HK-2 (cell line): ENCODE measurements around the gene ATP2C2.

Experiments used
- DNase-seq: peaks from one replicate; pipeline ENCODE4 v3.0.0-alpha.2; 2018; ENCODE audit not compliant: unreplicated experiment

Gene ATP2C2

GRCh38 chr16:84366208-84366607, 2.1 kb upstream of the ATP2C2 start:
- no peak for DNase-seq

DNA sequence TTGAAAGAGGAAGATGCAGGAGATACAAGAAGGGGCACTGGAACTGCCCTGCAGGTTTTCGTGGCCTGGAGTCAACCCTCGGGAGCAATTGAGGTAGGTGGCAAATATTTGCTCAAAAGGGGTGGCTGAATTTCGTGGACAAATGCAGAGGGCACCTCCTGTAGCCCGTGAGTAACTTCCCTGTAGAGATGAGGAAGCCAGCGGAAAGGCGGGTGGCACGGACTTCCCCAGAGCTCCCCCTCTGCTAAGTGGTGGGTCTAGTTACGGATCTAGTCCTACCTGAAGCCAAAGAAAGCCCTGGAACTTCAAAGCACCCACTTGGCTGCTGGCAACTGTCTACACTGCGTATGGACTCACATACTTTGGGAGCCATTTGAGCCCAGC, 1.0 kb upstream of the ATP2C2 start:
- DNase-seq: no peak

- DNase-seq: no peak
Measured at GRCh38 chr16:84367750-84368307, 509 bp upstream of the ATP2C2 start.

DNA sequence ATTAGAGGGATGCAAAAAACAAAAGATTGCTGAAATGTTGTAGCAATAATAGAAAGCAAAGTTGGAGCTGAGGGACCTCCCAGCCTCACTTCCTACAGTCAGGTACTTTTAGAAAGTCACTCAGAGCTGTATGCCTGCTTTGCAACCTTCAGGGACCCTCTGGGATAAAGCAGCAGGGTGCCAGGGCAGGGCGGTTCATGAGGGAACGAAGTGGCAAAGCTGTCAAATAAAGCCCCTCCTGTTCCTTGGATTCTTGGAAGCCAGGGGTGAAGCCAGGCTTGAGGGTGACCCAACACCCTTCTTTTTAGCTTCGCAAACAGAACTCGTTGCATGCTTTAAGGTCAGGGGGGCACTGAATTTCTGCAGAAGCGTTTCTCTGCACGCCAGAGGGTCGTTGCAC, 767 bp downstream of the ATP2C2 start:
- no peak for DNase-seq

DNA sequence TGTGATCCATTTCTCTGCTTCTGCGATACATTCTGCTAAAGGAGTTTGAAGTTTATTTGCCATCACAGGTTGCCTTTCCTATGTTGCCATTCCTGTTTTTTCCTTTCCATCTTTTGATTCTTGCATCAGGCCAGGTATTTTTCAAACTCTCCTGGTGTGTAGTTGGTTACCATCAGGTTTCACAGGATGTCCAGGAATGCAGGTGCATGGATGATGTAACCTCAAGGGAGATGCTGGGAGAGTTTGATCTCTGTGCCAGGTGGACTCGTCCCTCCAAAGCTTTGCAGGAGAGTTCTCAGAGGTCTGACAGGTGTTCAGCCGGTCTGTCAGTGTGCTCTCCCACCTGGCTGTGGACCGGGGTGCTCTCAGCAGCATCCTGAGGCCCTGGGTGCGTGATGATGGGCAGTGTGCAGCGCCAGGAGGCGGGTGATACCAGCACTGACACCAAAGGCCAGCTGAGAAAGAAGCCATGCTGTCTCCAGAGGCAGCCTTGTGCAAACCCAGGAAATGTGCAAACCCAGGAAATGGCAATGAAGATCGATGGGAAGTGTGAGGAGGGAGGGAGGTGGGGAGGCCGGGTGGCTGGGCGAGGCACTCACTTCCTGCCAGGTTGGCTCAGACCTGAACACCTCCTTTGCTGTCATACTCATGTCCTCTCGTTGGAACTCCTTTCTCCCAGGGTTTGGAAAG, 1.7 kb downstream of the ATP2C2 start:
- DNase-seq: no peak

DNA sequence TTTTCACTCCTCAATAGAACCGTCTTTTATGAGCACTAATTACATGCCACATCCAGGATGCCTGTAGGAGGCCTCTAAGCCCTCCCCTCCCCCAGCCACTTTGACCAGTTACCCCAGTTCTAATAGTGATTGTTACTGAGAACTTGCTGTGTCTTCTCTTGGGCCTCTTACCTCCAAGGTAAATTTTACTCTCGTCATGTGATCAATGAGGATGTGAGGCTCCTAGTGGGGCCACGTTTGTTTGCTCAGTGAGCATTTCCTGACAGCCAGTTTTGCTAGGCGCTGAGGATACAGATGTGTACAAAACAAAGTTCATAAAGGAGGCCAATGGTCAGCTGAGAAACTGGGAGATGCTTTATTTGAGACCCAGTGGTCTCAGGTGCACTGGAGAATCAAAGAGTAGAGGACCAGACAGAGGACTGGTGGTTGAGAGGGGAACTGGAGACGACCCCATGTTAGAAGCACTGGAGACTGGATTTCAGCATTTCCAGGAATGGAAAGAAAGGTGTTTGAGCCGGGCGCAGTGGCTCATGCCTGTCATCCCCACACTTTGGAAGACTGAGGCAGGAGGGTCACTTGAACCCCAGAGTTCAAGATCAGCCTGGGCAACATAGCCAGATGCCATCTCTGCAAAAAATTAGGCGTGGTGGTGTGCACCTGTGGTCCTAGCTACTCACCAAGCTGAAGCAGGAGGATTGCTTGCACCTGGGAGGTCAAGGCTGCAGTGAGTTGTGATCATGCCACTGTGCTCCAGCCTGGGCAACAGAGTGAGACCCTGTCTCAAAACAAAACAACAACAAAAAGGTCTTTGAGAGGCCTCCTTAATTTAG, 2.6 kb downstream of the ATP2C2 start:
- no peak for DNase-seq

DNA sequence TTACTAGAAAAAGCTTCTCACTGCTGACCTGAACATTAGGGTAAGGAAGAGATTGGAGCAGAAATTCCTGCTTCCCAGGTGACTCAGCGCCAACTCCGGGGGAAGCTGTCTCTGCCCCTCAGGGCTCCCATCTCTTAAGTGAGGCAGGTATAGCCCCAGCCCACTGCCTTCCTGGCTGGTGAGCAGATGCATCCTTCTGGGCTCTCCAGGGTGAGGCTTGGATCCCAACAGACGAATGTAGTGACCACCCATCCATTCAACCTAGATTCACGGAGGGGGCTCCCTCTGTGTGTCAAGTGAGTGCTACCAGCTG, 3.2 kb downstream of the ATP2C2 start:
- DNase-seq: no peak

- no peak for DNase-seq
Measured at GRCh38 chr16:84373907-84374489, 5.7 kb downstream of the ATP2C2 start.

DNA sequence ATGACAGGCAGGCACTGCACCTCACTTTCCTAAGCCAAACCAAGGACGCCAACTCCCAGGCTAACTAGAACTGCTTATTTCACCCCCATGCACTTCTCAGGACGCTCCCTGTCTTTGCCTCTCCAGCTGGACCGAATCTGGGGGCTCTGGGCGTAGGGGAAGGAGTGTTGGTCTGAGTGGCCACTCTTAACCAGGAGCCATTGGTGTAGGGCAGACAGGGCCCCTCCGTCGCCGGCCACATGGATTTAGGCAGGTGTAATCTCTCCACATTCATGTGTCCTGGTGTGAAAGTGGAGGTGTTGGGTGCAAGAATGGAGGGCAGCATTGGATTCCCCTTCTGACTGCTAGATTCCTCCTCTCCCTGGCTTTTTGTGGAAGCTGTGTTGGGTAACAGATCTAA, 9.8 kb downstream of the ATP2C2 start:
- no peak for DNase-seq

DNA sequence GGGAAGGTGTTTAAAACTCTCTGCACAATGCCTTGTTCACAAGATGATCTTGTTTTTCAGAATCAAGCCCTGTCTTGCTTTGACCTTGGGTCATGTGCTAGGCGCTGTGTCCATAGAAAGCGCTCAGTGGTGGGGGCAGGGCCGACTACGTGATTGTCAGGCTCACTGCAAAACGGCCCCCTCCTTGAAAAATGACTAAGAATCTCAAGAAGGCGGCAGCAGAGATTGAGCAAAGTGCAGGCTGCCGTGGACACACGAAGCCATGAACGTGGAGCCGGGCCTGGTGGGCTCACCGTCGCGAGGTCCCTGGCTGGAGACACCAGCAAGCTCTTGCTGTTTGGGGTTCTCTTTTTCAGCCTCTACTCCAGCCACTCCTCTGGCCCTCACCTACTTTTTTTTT, 10.2 kb downstream of the ATP2C2 start:
- DNase-seq: no peak

- no peak for DNase-seq
Measured at GRCh38 chr16:84379008-84379708, 10.8 kb downstream of the ATP2C2 start.

DNA sequence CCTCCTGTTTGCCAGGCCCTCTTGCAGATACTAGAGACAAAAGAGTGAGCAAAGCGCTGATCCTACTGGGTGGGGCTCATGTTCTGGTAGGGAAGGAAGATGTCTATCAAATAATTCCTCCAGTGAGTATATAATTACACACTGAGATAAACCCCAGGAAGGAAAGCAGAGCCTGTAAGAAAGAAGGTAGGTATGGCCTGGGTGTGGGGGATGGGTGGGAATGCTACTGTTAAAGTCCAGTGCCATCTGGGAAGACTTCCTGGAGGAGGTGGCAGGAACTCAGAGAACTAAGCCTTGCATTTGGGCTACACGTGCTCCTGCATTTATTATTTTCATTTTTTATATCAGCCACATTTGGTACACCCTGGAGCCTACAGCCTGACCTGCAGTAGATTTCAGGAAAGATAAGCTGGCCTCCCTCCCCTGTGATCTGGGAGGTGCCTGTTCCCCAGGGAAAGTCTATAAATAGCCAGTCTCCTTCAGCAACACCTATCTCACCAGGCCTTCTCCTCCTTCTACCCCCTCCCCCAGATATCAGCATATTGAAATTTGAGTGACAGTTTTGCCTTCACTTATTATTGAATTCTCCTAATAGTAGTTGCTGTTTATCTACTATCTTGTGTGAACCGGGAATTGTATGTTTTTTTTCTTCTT, 11.5 kb downstream of the ATP2C2 start:
- DNase-seq: no peak

- DNase-seq: no peak
Measured at GRCh38 chr16:84380405-84380804, 12.1 kb downstream of the ATP2C2 start.

GRCh38 chr16:84382396-84382795, 14.1 kb downstream of the ATP2C2 start:
- DNase-seq: no peak

DNA sequence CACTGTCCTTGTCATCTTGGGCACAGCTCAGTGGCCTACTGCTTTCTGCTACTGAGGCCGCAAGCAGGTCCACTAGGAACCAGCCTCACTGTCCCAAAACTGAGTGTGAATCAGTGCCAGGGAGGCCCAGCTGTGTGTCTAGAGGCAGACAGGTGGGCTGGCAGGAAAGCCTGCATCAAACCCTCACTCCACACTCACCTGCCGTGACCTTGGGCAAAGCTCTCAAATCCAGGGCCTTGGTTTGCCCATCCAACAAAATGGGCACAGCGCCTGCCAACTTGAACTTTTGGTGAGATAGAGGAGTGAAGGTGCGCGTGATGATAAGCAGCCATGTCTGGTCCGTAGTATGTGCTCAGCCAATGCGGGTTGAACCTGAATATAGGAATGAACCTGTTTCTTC, 14.8 kb downstream of the ATP2C2 start:
- DNase-seq: no peak

GRCh38 chr16:84386047-84386446, 17.7 kb downstream of the ATP2C2 start:
- no peak for DNase-seq

DNA sequence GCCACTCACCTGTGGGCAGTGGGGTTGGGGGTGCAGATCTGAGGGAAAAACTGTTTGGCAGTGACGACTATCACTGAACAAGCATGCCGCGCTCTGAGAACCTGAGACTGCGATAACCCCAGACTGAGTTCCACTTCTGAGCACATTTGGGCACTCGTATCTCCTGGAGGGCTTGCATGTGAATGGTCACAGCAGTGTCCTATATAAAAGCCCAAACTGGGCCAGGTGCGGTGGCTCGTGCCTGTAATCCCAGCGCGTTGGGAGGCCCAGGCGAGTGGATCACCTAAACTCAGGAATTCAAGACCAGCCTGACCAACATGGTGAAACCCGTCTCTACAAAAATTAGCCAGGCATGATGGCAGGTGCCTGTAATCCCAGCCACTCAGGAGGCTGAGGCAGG, 18.7 kb downstream of the ATP2C2 start:
- no peak for DNase-seq

GRCh38 chr16:84390131-84390785, 21.9 kb downstream of the ATP2C2 start:
- DNase-seq: no peak

GRCh38 chr16:84391151-84392030, 23.1 kb downstream of the ATP2C2 start:
- DNase-seq: no peak

- DNase-seq: no peak
Measured at GRCh38 chr16:84392031-84392360, 23.7 kb downstream of the ATP2C2 start.
